Measurements from ENCODE around the gene CEP95. TPM values are rescaled to one million over a fixed set of nuclear protein-coding genes. Genes with fewer than 3 reads are reported as not detected.

CEP95 gene
- total and polyA plus RNA-seq, 2 of the 13 experiments (the other 11 are each of a cell fraction or from before 2014, with no cell fraction given) = 65.9 to 68.8 TPM

- TF ChIP-seq GLI4 (CRISPR knock-in tag; IDR thresholded peaks at IDR 0.05; ENCODE audit: borderline replicate concordance) (0 out of 2 replicates have a peak, but pooled peaks have one; percentile 76), ZBTB39 (CRISPR knock-in tag; IDR thresholded peaks at IDR 0.05) (no peak), SP1 (IDR thresholded peaks at IDR 0.05) (no peak), SP1 (CRISPR knock-in tag; IDR thresholded peaks at IDR 0.05) (no peak), SRSF4 (IDR thresholded peaks at IDR 0.05; ENCODE audit: low read depth, low read length, poor library complexity, severe bottlenecking) (no peak), ZNF737 (CRISPR knock-in tag; IDR thresholded peaks at IDR 0.05; ENCODE audit: borderline replicate concordance) (peak; percentile 29; the same call in 1 of the 2 replicates), BRD4 (CRISPR knock-in tag; IDR thresholded peaks at IDR 0.05) (no peak), ZNF878 (CRISPR knock-in tag; IDR thresholded peaks at IDR 0.05) (no peak; the same call in 1 of the 2 replicates), FOXK1 (CRISPR knock-in tag; IDR thresholded peaks at IDR 0.05; ENCODE audit: borderline replicate concordance, low read depth) (0 out of 2 replicates have a peak, but pooled peaks have one; percentile 1), TFAP4 (IDR thresholded peaks at IDR 0.05; ENCODE audit: borderline replicate concordance, low read depth) (peak; percentile 77; the same call in 1 of the 2 replicates), ZNF407 (CRISPR knock-in tag; IDR thresholded peaks at IDR 0.05; ENCODE audit: not compliant biosample characterization) (no peak), DR1 (CRISPR knock-in tag; IDR thresholded peaks at IDR 0.05) (no peak), ASH2L (IDR thresholded peaks at IDR 0.05; ENCODE audit: insufficient read length, low read depth, low read length) (peak; percentile 37), WIZ (CRISPR knock-in tag; IDR thresholded peaks at IDR 0.05) (no peak), SUZ12 (IDR thresholded peaks at IDR 0.05; ENCODE audit: low read depth, low read length) (no peak), MYNN (CRISPR knock-in tag; IDR thresholded peaks at IDR 0.05; ENCODE audit: low read depth) (no peak), CHD4 (IDR thresholded peaks at IDR 0.05; ENCODE audit: borderline replicate concordance, low read length) (no peak), ZNF777 (CRISPR knock-in tag; IDR thresholded peaks at IDR 0.05) (no peak), MIER3 (CRISPR knock-in tag; IDR thresholded peaks at IDR 0.05; ENCODE audit: borderline replicate concordance) (no peak), DNMT1 (CRISPR knock-in tag; IDR thresholded peaks at IDR 0.05) (no peak), ZNF556 (CRISPR knock-in tag; IDR thresholded peaks at IDR 0.05; ENCODE audit: borderline replicate concordance) (no peak)
These were observed 621 bp downstream of the CEP95 start (continued) for GRCh38 chr17:64507413-64507782.

Measured in HepG2 (cell line).